Kidney capillary endothelial cell (primary cell): Measurements from ENCODE around the gene ITPA.

ENCODE experiments used
- DNase-seq: peaks from one replicate; pipeline ENCODE4 v3.0.0-alpha.2; 2018; ENCODE audit warnings: low spot score

Gene ITPA

GRCh38 chr20:3229158-3229557 is 19.9 kb downstream of the ITPA start:
- DNase-seq, result no peak

DNA sequence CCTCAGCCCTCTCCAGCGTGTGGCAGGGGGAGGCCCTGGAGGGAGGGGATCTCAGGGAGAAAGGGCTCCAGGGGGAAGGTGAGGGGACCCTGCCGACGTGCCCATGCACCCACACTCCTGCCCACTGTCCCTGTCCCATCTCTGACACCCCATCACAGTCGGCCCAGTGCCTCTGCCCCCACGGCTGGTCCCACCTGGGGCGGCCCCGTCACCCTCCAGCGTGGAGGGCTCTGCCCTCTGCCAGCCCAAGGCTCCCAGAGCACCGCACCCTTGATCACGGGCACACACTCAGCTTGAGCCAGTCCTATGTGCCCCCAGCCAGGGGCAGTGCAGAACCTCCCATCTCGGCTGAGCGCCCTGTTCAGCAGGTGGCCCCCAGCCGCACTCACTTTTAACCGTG is 20.5 kb downstream of the ITPA start:
- no peak for DNase-seq

DNA sequence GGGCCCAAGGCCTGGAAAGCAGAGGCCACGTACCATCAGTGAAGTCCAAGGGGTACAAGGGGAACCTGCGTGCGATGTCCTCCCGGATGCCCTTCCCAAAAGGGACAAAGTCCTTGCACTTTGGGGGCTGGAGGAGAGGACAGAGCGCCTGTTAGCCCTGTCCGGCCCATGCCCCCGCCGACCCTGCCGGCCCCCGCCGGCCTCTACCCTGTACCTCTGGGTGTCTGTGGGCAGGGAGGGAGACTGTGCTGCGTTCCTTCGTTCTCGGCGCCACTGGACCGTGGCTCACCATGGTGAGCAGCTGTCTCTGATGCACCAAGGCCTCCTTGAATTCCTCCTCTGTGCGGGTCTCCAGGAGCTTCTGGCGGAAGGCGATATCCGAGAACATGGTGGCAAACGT is 21.8 kb downstream of the ITPA start:
- no peak for DNase-seq

- no peak for DNase-seq
Measured at GRCh38 chr20:3231889-3232588, 22.7 kb downstream of the ITPA start.

- DNase-seq, result no peak
Measured at GRCh38 chr20:3233131-3233990, 24.1 kb downstream of the ITPA start.

- DNase-seq, result no peak
Measured at GRCh38 chr20:3233991-3234498, 24.7 kb downstream of the ITPA start.

DNA sequence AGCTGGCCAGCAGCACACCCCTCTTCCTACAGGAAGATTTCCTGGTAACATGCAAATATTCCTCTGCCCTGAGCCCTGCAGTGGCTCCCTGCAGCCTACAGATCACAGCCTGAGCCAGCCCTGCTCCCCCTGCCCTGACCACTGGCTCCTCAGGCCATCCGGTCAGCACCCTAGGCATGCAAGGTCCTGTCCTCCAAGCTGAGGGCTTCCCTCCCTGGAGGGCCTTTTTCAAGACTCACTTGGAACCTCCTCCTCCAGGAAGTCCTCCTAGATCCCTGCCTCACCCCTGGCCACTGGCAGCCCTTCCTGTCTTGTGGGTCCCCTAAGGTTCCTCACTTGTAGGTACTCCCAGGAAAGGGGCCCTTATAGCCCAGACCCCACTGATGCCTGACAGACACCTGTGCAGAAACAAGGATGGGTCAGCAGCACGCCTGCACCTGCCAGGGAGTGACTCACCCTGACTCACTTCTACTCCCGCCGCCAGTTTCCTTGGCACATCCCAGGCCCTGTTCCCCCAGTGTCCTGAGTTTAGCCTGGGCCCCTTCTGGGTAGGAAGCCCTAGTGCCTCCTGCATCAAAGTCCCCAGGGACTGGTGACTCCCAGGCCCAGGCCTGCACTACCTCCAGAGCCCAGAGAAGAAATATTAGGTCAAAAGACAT is 26.5 kb downstream of the ITPA start:
- no peak for DNase-seq

DNA sequence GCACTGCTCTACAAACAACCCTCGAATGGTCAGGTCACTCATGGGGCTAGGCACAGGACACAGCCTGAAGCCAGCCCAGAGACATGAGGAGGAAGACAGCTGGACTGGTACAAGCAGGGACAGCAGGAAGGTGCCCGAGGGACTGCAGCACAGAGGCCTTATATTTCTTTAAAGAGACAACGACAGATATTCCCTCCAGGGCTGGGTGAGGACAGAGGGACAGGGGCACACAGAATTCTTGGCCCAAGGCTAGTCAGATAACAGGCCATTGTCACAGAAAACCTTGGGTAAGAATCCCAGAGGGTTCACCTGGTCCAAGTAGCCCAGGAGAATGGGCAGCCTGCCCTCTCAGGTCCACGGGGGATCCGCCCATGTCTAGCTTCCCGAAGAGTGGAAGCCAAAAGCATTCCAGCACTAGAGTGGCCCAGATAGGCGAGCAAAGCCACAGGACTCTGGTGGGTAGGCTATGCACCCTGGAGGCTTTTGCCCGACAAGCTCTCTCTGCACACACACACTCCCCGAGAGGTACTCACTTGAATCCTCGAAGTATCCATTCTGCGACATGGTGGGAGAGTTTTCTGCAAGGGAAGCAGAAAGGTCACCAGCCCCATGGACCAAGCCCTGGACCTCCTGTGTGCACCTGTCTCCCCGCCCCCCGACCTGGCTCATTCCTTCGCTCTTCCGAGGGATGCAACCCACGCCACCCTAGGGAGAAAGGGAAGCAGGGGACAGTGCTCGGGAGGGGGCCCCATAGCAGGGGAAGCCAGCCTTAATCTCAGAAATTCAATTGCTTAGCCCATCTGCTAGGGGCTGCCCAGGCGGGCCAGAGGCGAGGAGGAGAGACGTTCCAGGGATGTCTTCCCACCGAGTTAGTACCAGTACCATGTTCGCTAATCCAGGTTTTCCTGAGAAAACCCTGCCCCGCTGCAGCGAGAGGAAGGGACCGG is 28.0 kb downstream of the ITPA start:
- DNase-seq, result no peak

GRCh38 chr20:3237958-3238615 is 28.8 kb downstream of the ITPA start:
- no peak for DNase-seq

DNA sequence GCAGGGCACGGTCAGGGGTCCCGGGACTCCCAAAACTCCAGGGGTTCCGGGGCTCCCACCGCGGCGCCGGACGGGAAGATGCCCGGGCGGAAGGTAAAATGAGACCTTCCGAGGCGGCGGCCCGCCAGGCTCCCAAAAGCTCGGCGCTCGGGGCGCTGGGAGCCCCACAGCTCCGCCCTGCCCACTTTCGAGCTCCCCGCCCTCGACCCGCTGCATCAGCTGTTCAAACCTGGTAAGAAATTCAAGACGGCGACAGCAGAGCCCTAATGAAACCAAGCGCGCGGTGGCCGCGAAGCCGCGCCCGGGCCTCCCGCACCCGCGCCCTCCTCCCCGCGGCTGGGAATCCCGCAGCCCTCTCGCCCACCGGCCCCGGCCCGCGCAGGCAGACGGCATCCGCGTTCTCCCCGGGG is 29.3 kb downstream of the ITPA start:
- DNase-seq, result no peak

DNA sequence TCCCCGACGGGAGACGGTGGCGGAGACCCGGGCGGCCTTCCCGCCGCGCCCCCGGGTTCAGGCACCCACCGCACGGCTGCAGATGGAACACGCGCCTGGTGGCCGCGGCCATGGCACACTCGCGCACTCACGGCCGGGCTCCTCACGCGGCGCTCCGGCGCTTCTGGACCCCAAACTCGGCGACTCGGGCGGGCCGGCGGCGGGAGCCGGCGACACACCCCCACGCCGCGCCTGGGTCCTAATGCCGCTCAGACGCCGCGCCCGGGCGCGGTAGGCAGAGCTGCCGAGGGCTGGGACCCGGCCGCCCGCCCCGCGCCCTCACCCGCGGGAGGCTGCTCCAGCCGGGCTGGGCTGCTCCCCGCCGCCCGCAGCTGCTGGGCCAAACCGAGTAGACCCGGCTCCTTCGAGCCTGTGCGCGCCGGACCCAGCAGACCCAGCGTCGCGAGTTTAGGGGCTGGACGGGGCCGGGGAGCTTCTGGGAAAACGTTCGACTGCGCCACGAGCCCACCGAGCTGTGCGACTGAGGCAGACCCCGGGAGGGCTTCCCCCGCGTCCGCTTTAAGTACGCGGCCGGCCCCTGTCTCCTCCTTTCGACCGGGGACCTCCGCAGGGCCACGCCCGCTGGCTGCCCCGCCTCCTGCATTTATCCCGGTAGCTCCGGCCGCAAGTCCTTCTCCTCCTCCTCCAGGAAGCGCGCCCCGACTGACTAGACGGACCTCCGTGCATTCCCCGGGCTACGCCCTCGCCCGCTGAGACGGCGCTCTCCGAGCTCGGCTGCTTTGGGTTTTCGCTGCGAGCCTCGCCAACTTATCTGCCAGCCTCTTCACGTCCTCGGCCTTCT is 29.9 kb downstream of the ITPA start, which contains the start of gene SLC4A11:
SLC4A11 (minus strand) TSS at position 165 of the 841 bp plus-strand sequence; CDS start at position 112, 53 bp downstream.
- DNase-seq, result peak; percentile 58

DNA sequence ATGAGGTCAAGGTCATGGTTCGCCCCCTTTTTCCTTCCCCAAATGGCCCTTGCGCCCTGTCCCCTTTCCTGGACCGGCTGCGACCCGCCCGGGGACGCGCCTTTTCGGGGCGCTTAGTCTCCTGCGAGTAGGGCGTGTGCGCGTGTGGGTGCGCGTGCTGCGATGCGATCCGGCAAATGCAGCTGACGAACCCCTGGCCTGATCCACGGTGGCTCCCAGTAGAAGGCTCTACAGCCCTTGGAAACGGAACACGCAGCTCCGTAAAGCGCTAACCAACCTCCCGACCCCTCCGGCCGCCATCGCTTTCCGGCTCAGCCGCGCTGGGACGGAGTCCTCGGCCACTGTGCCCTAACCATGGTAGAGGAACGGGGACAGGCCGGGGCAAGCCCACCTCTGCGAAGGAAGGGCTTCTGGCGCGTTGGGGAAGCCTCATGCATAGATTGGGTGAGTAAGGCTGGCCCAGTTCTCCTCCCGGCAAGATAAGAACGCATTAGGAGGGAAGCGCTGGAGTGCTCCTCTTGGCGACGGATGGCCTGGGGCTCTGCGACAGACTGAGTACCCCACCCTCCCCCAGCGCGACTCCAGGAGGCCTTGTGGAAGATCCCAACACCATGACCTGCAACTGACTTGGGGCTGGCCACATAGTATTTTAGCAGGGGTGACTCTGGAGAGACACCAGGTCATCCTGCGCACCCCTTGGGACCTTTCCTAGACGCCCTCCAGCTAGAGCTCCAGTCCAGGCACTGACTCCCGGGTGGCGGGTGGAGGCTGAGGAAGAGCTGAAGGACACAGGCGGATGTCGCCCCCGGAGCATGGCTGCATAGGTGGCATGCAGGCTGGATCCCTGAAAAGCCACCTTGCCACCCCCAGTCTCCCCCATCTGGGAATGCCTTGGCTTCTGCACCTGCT is 30.8 kb downstream of the ITPA start:
- no peak for DNase-seq

DNA sequence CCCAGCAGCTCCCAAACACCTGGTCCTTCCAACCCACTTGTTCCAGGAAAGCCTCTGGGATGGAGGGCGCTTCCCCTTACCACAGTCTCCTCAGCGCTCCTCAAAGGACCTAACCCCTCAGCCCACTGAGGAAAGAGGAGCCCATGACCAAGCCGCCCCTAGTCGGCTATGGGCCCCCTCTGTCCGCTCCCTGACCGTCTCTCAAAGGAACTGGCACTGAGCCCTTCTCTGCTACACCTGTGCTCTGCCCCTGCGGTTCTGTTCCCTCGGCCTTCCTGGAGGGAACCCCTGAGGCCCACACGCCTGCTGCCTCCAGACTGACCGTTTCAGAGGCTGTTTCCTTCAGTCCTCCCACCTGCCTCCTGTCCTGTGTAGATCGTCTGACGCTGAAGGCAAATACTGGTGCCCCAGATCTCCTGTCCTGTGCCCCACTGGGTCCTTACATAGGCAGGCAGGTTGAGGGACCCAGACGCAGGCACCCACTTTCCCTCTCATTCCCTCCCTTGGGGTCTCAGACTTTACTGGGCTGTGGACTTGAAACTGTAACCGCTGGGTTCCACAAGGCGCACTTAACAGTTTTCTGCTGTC is 31.6 kb downstream of the ITPA start:
- no peak for DNase-seq

GRCh38 chr20:3242172-3242692 is 32.9 kb downstream of the ITPA start:
- DNase-seq, result no peak

GRCh38 chr20:3243718-3244358 is 34.5 kb downstream of the ITPA start:
- no peak for DNase-seq

DNA sequence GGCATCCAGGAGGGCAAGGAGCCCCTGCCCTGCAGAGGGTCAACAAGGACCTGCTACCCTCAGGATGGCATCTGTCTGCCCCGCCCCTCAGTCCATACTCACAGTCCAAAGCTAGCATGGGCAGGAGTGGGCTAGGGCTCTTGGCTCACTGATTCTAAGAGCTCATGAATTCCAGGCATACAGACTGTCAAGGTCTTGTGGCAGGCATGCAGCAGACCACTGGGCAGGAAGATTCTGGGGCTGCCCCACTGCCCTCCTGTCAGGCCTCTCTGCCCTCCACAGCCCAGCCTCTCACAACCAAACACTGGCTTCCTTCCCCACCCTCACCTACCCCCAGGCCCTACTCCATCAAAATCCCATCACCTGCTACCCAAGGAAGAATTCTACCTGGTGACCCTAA is 35.3 kb downstream of the ITPA start:
- DNase-seq, result no peak

- DNase-seq, result no peak
Measured at GRCh38 chr20:3245156-3245555, 35.9 kb downstream of the ITPA start.

DNA sequence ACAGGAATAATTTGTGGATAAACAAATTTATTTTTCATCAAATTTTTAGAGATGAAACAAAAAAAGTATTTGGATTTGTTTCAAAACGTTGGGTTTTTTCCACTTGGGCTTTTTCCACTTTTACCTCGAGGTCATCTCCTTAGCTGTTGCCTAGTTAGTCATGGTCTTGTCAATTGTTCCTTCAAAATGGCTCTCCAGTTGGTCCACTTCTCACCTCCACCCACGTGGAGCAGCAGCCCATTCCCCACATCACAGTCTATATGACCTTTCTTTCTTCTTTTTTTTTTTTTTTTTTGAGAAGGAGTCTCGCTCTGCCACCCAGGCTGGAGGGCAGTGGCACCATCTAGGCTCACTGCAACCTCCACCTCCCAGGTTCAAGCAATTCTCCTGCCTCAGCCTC is 36.4 kb downstream of the ITPA start:
- DNase-seq, result no peak
